Astrocyte (in vitro differentiated cells and primary cell): ENCODE data around the gene CDH13.

Source experiments
- EZH2 ChIP-seq: IDR thresholded peaks from 2 replicates; pipeline ENCODE4 v1.6.1; 2012; ENCODE audit warnings: mild to moderate bottlenecking, low read length, inconsistent platforms; ENCODE audit not compliant: insufficient read depth
- TF ChIP-seq, protein P1 (sequence below): IDR thresholded peaks from 2 replicates; pipeline ENCODE4 v1.5.1; 2011; ENCODE audit warnings: low read depth, mild to moderate bottlenecking, inconsistent platforms, low read length, moderate library complexity; ENCODE audit not compliant: insufficient read depth

- TF ChIP-seq, protein P1, sequence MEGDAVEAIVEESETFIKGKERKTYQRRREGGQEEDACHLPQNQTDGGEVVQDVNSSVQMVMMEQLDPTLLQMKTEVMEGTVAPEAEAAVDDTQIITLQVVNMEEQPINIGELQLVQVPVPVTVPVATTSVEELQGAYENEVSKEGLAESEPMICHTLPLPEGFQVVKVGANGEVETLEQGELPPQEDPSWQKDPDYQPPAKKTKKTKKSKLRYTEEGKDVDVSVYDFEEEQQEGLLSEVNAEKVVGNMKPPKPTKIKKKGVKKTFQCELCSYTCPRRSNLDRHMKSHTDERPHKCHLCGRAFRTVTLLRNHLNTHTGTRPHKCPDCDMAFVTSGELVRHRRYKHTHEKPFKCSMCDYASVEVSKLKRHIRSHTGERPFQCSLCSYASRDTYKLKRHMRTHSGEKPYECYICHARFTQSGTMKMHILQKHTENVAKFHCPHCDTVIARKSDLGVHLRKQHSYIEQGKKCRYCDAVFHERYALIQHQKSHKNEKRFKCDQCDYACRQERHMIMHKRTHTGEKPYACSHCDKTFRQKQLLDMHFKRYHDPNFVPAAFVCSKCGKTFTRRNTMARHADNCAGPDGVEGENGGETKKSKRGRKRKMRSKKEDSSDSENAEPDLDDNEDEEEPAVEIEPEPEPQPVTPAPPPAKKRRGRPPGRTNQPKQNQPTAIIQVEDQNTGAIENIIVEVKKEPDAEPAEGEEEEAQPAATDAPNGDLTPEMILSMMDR, result no peak
- no peak for TF ChIP-seq EZH2
Measured at GRCh38 chr16:83310816-83311215, 684.0 kb downstream of the CDH13 start.
